Peyer's patch (tissue), 4 donors: ENCODE results near the gene OR4L1. TPM values are rescaled to one million over a fixed set of nuclear protein-coding genes. Genes with fewer than 3 reads are reported as not detected.

Experiments used
- DNase-seq, 3 donors: peaks; one replicate each; pipeline ENCODE4 v3.0.0-alpha.2; 2017 to 2019
- H3K27ac ChIP-seq, 4 donors: fragments of 200-600 bp; sonication (generic); one replicate each; pipeline ENCODE4 v1.5.1; 2016 to 2019
- H3K27me3 ChIP-seq, 2 donors: fragments of 200-600 bp; sonication (generic); one replicate each; pipeline ENCODE4 v1.5.1; 2019
- H3K36me3 ChIP-seq, 3 donors: fragments of 200-600 bp; sonication (generic); one replicate each; pipeline ENCODE4 v1.5.1; 2016 to 2019
- H3K4me1 ChIP-seq, 4 donors: fragments of 200-600 bp; sonication (generic); one replicate each; pipeline ENCODE4 v1.5.1; 2016 to 2019
- H3K4me3 ChIP-seq, 4 donors: fragments of 200-600 bp; sonication (generic); 1 replicate in 3 of 4; 2 replicates in 1 of 4; pipeline ENCODE4 v1.5.1; 2016 to 2019; ENCODE audit warnings: mild to moderate bottlenecking in 1 of 4
- H3K9me3 ChIP-seq, 4 donors: fragments of 200-600 bp; sonication (generic); one replicate each; pipeline ENCODE4 v1.5.1; 2016 to 2019; ENCODE audit warnings: mild to moderate bottlenecking in 1 of 4
- POLR2A ChIP-seq, 2 donors: fragments of 450-650 bp; IDR thresholded peaks; one replicate each; pipeline ENCODE4 v1.5.1; 2017; ENCODE audit warnings: antibody characterized with exemption in 2 of 2, mild to moderate bottlenecking in 2 of 2, moderate library complexity in 2 of 2
- total RNA-seq, 4 donors: library from RNA; depleted of rRNA; stranded (reverse); fragments of >200 nt; gene quantifications; one replicate each; pipeline ENCODE4 v1.1.0, GENCODE V29; 2016
- TF ChIP-seq, protein P1 (sequence below), 6 experiments: fragments of 450-650 bp in 4 of 6; fragments of 200-600 bp in 2 of 6; sonication (generic) in 1 of 6; IDR thresholded peaks; one replicate each; pipeline ENCODE4 v1.5.1; 2017 to 2019; ENCODE audit warnings: antibody characterized with exemption in 6 of 6, mild to moderate bottlenecking in 3 of 6, moderate library complexity in 1 of 6

The OR4L1 gene, protein sequence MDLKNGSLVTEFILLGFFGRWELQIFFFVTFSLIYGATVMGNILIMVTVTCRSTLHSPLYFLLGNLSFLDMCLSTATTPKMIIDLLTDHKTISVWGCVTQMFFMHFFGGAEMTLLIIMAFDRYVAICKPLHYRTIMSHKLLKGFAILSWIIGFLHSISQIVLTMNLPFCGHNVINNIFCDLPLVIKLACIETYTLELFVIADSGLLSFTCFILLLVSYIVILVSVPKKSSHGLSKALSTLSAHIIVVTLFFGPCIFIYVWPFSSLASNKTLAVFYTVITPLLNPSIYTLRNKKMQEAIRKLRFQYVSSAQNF
- not detected for total RNA-seq

DNA sequence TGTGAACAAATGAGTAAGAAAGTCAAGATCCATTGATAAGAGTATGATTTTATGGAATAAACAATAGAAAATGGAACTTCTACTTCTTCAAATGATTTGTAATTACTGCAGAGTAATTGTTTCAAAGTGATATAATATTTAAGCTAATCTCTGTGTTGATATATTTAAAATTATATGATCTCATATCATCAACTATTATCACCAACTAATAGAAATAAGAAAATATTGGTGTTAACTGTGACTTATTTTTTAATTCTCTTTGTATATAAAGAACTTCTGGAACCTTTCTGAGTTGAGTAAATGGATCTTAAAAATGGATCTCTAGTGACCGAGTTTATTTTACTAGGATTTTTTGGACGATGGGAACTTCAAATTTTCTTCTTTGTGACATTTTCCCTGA, at the start of gene OR4L1:
OR4L1 (plus strand) TSS at position 301 of the 400 bp plus-strand sequence; CDS start at position 301, 0 bp downstream.
- no peaks in the 10 kb centered on the region for H3K9me3 ChIP-seq
- H3K36me3 ChIP-seq: no peaks in the 10 kb centered on the region
- H3K4me3 ChIP-seq: no peak within 1 kb of the TSS
- no peak for DNase-seq
- H3K4me1 ChIP-seq: no peaks in the 10 kb centered on the region
- no peak for TF ChIP-seq POLR2A (IDR thresholded peaks at IDR 0.05)
- TF ChIP-seq, protein P1, sequence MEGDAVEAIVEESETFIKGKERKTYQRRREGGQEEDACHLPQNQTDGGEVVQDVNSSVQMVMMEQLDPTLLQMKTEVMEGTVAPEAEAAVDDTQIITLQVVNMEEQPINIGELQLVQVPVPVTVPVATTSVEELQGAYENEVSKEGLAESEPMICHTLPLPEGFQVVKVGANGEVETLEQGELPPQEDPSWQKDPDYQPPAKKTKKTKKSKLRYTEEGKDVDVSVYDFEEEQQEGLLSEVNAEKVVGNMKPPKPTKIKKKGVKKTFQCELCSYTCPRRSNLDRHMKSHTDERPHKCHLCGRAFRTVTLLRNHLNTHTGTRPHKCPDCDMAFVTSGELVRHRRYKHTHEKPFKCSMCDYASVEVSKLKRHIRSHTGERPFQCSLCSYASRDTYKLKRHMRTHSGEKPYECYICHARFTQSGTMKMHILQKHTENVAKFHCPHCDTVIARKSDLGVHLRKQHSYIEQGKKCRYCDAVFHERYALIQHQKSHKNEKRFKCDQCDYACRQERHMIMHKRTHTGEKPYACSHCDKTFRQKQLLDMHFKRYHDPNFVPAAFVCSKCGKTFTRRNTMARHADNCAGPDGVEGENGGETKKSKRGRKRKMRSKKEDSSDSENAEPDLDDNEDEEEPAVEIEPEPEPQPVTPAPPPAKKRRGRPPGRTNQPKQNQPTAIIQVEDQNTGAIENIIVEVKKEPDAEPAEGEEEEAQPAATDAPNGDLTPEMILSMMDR (IDR thresholded peaks at IDR 0.05): no peak
- H3K27me3 ChIP-seq: no peaks in the 10 kb centered on the region
- H3K27ac ChIP-seq: no peak within 1 kb of the TSS

DNA sequence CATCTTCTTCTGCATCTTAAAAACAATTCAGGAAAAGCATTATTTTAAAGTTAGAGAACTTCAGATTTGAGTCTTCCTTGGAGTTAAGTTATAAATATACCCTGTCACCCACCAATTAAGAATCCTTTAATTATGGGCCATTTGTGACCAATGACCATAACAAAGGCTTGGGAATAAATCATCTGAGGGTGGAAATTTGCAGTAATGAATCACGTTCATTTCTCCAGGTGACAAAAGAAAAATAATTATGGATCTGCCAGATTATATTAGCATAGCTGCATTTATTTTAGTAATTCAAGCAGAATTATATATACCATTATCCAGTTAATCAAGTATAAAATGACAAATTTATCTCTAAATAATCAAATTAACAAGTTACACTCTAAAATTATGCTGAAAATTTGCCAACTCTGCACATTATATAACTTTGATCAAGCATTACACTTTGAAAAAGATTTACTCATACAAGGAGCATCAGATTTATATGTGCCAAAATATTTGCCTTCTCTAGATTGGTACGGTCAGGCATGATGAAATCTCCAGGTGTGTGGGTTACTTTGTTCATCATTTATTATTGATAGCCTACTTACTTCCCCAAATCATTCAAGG, 40.5 kb upstream of the OR4L1 start, which contains the start of gene OR4K14:
OR4K14 (minus strand) TSS at position 51 of the 609 bp plus-strand sequence. CDS start 4,114 bp downstream, outside the sequence.
- Histone ChIP-seq H3K27me3 (no peaks in the 10 kb centered on the region), H3K9me3 (no peaks in the 10 kb centered on the region), H3K36me3 (no peaks in the 10 kb centered on the region), H3K4me3 (no peak within 1 kb of the TSS), H3K4me1 (no peaks in the 10 kb centered on the region), H3K27ac (no peak within 1 kb of the TSS)
- TF ChIP-seq, protein P1 (IDR thresholded peaks at IDR 0.05): no peak
- no peak for TF ChIP-seq POLR2A (IDR thresholded peaks at IDR 0.05)
- no peak for DNase-seq

DNA sequence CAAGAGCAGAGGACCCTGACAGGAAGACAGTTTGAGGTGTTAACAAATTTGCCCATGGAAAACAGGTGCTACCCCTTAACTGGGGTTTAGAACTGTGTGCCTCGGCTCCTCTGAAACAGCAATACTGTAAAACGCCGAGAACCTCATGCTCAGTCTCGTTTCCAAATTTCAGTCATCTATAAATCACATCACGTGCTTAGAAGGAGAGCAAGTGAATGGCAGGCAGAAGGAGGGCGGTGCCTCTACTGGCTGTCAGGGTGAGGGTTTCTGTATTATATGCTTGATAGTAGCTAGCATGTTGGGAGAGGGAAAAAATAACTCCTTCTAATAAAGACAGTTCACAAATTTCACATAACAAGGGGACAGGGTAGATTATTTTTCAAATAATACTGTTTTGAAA, 28.8 kb upstream of the OR4L1 start:
- Histone ChIP-seq H3K9me3 (no peaks in the 10 kb centered on the region), H3K36me3 (no peaks in the 10 kb centered on the region), H3K4me1 (no peaks in the 10 kb centered on the region), H3K4me3 (no peak overlapping the region), H3K27ac (no peak overlapping the region), H3K27me3 (no peaks in the 10 kb centered on the region)
- TF ChIP-seq POLR2A (IDR thresholded peaks at IDR 0.05): no peak
- TF ChIP-seq, protein P1 (IDR thresholded peaks at IDR 0.05): no peak
- DNase-seq: no peak

DNA sequence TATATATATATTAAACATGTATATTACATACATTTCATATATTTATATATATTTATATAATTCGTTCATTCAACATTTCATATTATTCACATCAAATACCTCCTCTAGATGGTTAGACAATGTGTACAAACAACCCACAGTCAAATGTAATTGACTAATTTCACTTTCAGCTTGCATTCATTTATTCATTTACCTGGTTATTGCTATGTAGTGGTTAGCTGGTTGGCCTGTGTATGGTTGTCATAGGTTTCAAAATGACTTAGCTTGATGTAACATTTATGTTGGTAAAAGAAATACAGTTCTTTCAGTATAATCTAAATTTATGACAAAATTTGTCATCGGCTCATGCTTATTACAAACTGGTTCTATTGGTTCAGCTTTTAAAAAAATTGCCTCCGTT, 24.4 kb upstream of the OR4L1 start:
- TF ChIP-seq POLR2A (IDR thresholded peaks at IDR 0.05): no peak
- TF ChIP-seq, protein P1 (IDR thresholded peaks at IDR 0.05): no peak
- Histone ChIP-seq H3K4me3 (no peak overlapping the region), H3K36me3 (no peaks in the 10 kb centered on the region), H3K9me3 (no peaks in the 10 kb centered on the region), H3K27ac (no peak overlapping the region), H3K27me3 (no peaks in the 10 kb centered on the region), H3K4me1 (no peaks in the 10 kb centered on the region)
- DNase-seq: no peak

DNA sequence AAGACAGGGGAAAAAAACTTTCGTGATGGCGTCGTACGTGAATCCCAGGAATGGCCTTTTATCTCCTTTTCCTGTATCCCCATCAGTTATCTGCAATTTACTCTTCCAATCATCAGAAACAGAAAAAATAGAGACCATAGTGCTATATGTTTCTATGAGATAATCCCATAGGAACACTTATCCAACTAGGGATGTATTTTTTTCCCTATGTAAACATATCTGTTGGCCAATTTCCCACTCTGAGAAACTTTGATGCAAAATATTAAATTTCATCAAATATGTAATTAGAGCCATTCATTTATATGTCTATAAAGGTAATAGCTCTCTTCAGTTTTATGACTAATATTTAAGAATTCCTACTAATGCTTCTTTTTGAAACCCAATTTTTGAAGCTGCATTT, 23.9 kb upstream of the OR4L1 start, which contains the start of gene OR4K13:
OR4K13 (minus strand) TSS at position 101 of the 400 bp plus-strand sequence. CDS start 1,280 bp downstream, outside the sequence.
- no peaks in the 10 kb centered on the region for H3K36me3 ChIP-seq
- no peak within 1 kb of the TSS for H3K27ac ChIP-seq
- H3K4me1 ChIP-seq: no peaks in the 10 kb centered on the region
- no peak within 1 kb of the TSS for H3K4me3 ChIP-seq
- no peaks in the 10 kb centered on the region for H3K9me3 ChIP-seq
- no peaks in the 10 kb centered on the region for H3K27me3 ChIP-seq
- DNase-seq: no peak
- no peak for TF ChIP-seq POLR2A (IDR thresholded peaks at IDR 0.05)
- TF ChIP-seq, protein P1 (IDR thresholded peaks at IDR 0.05): no peak
